ENCODE measurements around the gene TMEM200C. TPM values are rescaled to one million over a fixed set of nuclear protein-coding genes. Genes with fewer than 3 reads are reported as not detected.

The TMEM200C gene
- total and polyA plus RNA-seq, 10 of the 15 experiments (the other 5 are each of a cell fraction or from before 2014, with no cell fraction given), result not detected

DNA sequence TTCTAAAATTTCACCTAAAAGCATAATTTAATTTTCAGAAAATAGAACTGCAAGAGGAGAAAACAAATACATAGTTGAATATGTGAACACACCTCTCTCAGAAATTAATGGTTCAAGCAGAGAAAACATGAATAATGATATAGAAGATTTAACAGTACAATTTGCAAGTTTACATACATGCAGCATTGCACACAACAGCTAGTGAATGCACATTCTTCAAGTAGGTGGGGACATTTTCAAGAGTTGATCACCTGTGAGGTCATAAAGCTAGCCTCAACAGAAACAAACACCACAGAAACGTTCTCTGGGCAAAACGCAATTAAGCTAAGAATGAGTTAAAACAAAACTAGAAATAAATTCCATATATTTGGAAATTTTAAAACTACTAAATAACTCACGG lies 38.1 kb downstream of the TMEM200C start:
- no peak for ATAC-seq
- Histone ChIP-seq H3K9me3 (replicated peaks; ENCODE audit: control insufficient read depth, insufficient read depth, low read length) (peaks cover under 1% of the 10 kb centered on the region; the same call in 1 of the 3 replicates), H3K9ac (ENCODE audit: control insufficient read depth, insufficient read depth, low read length) (no peak overlapping the region), H3K79me2 (ENCODE audit: control insufficient read depth, insufficient read depth, low read length) (no peaks in the 10 kb centered on the region), H3K36me3 (ENCODE audit: control insufficient read depth in 2 of 2, insufficient read depth in 2 of 2, low read length in 1 of 2) (no peaks in the 10 kb centered on the region), H3K4me2 (ENCODE audit: control insufficient read depth, insufficient read depth) (no peak overlapping the region), H3K27ac (ENCODE audit: control insufficient read depth, insufficient read depth) (no peak overlapping the region), H3K4me1 (ENCODE audit: control insufficient read depth, insufficient read depth, low read length) (no peaks in the 10 kb centered on the region), H4K20me1 (ENCODE audit: control insufficient read depth, insufficient read depth) (no peaks in the 10 kb centered on the region), H3K27me3 (replicated peaks in 1 of 2; ENCODE audit: control insufficient read depth in 2 of 2, insufficient read depth in 2 of 2, low read length in 1 of 2) (no peaks in the 10 kb centered on the region), H3K4me3 (no peak overlapping the region), H2AFZ (ENCODE audit: control insufficient read depth, low read depth, low read length) (no peak overlapping the region)
- WGBS (ENCODE audit: insufficient coverage, insufficient replicate concordance, low lambda C conversion rate, missing lambda C conversion rate), result 2% methylated on average over 3 of the region's 3 CpGs
- ChIA-PET CTCF (interaction anchor here (0.6 to 0.8 kb wide), 2 partner anchors 11 to 17 kb away, joined by 3 read pairs; no protein-coding TSS in a partner anchor), POLR2A (no interaction called here), SMC1A (ENCODE audit: uncharacterized antibody, unreplicated experiment) (interaction anchor here (1.2 kb wide), 1 partner anchor 1029 kb away, joined by 6 read pairs; no protein-coding TSS in a partner anchor), RAD21 (ENCODE audit: unreplicated experiment) (no interaction called here)
- intact Hi-C loops (cut with micrococcal nuclease; ENCODE audit: unreplicated experiment), result no loop called here
- BruUV-seq (replicated peaks), result no TSS peak
- in situ Hi-C loops (cut with MboI), result no loop called here
- DNase-seq (ENCODE audit: low read depth, low spot score), result no peak
- no peak for FAIRE-seq
- TF ChIP-seq SPI1 (IDR thresholded peaks at IDR 0.05; ENCODE audit: borderline replicate concordance, insufficient read depth, low read depth, low read length) (no peak), FOS (IDR thresholded peaks at IDR 0.05; ENCODE audit: borderline replicate concordance, extremely low read depth, insufficient read length) (no peak), BCL3 (IDR thresholded peaks at IDR 0.05; ENCODE audit: borderline replicate concordance, insufficient read depth, low read depth, low read length, poor library complexity, severe bottlenecking) (no peak), E2F4 (IDR thresholded peaks at IDR 0.05; ENCODE audit: low read depth, low read length) (no peak), NFYA (IDR thresholded peaks at IDR 0.05; ENCODE audit: borderline replicate concordance, low read depth, low read length) (no peak), POU2F2 (IDR thresholded peaks at IDR 0.05; ENCODE audit: borderline replicate concordance, low read depth, low read length) (no peak), EGR1 (IDR thresholded peaks at IDR 0.05; ENCODE audit: borderline replicate concordance in 1 of 2, low read depth in 2 of 2, low read length in 2 of 2) (no peak), ATF7 (IDR thresholded peaks at IDR 0.05; ENCODE audit: low read depth) (no peak)
- TF ChIP-seq, protein P1, sequence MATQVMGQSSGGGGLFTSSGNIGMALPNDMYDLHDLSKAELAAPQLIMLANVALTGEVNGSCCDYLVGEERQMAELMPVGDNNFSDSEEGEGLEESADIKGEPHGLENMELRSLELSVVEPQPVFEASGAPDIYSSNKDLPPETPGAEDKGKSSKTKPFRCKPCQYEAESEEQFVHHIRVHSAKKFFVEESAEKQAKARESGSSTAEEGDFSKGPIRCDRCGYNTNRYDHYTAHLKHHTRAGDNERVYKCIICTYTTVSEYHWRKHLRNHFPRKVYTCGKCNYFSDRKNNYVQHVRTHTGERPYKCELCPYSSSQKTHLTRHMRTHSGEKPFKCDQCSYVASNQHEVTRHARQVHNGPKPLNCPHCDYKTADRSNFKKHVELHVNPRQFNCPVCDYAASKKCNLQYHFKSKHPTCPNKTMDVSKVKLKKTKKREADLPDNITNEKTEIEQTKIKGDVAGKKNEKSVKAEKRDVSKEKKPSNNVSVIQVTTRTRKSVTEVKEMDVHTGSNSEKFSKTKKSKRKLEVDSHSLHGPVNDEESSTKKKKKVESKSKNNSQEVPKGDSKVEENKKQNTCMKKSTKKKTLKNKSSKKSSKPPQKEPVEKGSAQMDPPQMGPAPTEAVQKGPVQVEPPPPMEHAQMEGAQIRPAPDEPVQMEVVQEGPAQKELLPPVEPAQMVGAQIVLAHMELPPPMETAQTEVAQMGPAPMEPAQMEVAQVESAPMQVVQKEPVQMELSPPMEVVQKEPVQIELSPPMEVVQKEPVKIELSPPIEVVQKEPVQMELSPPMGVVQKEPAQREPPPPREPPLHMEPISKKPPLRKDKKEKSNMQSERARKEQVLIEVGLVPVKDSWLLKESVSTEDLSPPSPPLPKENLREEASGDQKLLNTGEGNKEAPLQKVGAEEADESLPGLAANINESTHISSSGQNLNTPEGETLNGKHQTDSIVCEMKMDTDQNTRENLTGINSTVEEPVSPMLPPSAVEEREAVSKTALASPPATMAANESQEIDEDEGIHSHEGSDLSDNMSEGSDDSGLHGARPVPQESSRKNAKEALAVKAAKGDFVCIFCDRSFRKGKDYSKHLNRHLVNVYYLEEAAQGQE (IDR thresholded peaks at IDR 0.05; ENCODE audit: low read depth, low read length), result no peak
- TF ChIP-seq, protein P2, sequence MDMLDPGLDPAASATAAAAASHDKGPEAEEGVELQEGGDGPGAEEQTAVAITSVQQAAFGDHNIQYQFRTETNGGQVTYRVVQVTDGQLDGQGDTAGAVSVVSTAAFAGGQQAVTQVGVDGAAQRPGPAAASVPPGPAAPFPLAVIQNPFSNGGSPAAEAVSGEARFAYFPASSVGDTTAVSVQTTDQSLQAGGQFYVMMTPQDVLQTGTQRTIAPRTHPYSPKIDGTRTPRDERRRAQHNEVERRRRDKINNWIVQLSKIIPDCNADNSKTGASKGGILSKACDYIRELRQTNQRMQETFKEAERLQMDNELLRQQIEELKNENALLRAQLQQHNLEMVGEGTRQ (IDR thresholded peaks at IDR 0.05; ENCODE audit: borderline replicate concordance, low read depth, low read length), result no peak
- TF ChIP-seq, protein P3, sequence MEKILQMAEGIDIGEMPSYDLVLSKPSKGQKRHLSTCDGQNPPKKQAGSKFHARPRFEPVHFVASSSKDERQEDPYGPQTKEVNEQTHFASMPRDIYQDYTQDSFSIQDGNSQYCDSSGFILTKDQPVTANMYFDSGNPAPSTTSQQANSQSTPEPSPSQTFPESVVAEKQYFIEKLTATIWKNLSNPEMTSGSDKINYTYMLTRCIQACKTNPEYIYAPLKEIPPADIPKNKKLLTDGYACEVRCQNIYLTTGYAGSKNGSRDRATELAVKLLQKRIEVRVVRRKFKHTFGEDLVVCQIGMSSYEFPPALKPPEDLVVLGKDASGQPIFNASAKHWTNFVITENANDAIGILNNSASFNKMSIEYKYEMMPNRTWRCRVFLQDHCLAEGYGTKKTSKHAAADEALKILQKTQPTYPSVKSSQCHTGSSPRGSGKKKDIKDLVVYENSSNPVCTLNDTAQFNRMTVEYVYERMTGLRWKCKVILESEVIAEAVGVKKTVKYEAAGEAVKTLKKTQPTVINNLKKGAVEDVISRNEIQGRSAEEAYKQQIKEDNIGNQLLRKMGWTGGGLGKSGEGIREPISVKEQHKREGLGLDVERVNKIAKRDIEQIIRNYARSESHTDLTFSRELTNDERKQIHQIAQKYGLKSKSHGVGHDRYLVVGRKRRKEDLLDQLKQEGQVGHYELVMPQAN (conservative IDR thresholded peaks at IDR 0.05), result no peak

Measured in GM12878 (cell line).